SU-DHL-6 (cell line): Measurements from ENCODE around the gene HNRNPUL1.

Source experiments
- H2AFZ ChIP-seq: fragments of 200-600 bp; sonication (generic); 2 replicates; pipeline ENCODE4 v1.6.1; 2014; ENCODE audit warnings: low read depth, mild to moderate bottlenecking, moderate library complexity, mixed read lengths, antibody characterized with exemption, low read length; ENCODE audit not compliant: severe bottlenecking
- H3F3A ChIP-seq: fragments of 200-600 bp; shearing (Covaris generic); 2 replicates; pipeline ENCODE4 v1.6.0; 2016; ENCODE audit warnings: antibody characterized with exemption, mild to moderate bottlenecking; ENCODE audit not compliant: insufficient read depth
- H3K27ac ChIP-seq: fragments of 200-600 bp; sonication (generic); 2 replicates; pipeline ENCODE4 v1.5.1; 2016; ENCODE audit warnings: low read depth, mild to moderate bottlenecking, low read length, moderate library complexity, mixed read lengths
- H3K27me3 ChIP-seq: fragments of 200-600 bp; sonication (generic), shearing (Covaris generic); 2 replicates; pipeline ENCODE4 v1.6.0; 2014; ENCODE audit warnings: mild to moderate bottlenecking, low read length
- H3K36me3 ChIP-seq: fragments of 200-600 bp; sonication (generic); 2 replicates; pipeline ENCODE4 v1.6.1; 2014; ENCODE audit warnings: mild to moderate bottlenecking, low read length, mixed read lengths
- H3K4me2 ChIP-seq: fragments of 300-600, 200-600 bp; shearing (Covaris generic), sonication (generic); 2 replicates; pipeline ENCODE4 v1.6.0; 2014; ENCODE audit warnings: low read length, low read depth, mild to moderate bottlenecking; ENCODE audit not compliant: poor library complexity, severe bottlenecking
- H3K4me3 ChIP-seq: fragments of 200-600 bp; sonication (generic); 2 replicates; pipeline ENCODE4 v1.5.1; 2014; ENCODE audit warnings: antibody characterized with exemption, low read length, mild to moderate bottlenecking, mixed read lengths; ENCODE audit not compliant: insufficient read depth, poor library complexity, severe bottlenecking
- H3K79me2 ChIP-seq: fragments of 200-600 bp; sonication (generic); 2 replicates; pipeline ENCODE4 v1.6.1; 2014; ENCODE audit warnings: mild to moderate bottlenecking, low read length, moderate library complexity; ENCODE audit not compliant: insufficient read depth
- H3K9ac ChIP-seq: fragments of 200-600 bp; sonication (generic); 2 replicates; pipeline ENCODE4 v1.7.0; 2014; ENCODE audit warnings: mild to moderate bottlenecking, low read length
- H3K9me2 ChIP-seq: fragments of 200-600 bp; sonication (generic); replicated peaks from 2 replicates; pipeline ENCODE4 v1.6.1; 2014; ENCODE audit warnings: low read length; ENCODE audit not compliant: insufficient read depth
- H3K9me3 ChIP-seq: fragments of 200-600 bp; sonication (generic); 2 replicates; pipeline ENCODE4 v1.6.1; 2014; ENCODE audit warnings: low read length, mixed read lengths; ENCODE audit not compliant: insufficient read depth
- H4K20me1 ChIP-seq: fragments of 200-600 bp; sonication (generic); 2 replicates; pipeline ENCODE4 v1.6.1; 2014; ENCODE audit warnings: low read depth, mild to moderate bottlenecking, antibody characterized with exemption, low read length, moderate library complexity, mixed read lengths
- EZH2phosphoT487 ChIP-seq: fragments of 200-600 bp; sonication (generic), shearing (Covaris generic); conservative IDR thresholded peaks from 2 replicates; pipeline ENCODE4 v1.6.1; 2018; ENCODE audit warnings: mild to moderate bottlenecking, antibody characterized with exemption, low read length, moderate library complexity, mixed read lengths
- TF ChIP-seq, protein P1 (sequence below): fragments of 200-600 bp; sonication (generic); IDR thresholded peaks from one replicate; pipeline ENCODE4 v1.5.1; 2017; ENCODE audit warnings: antibody characterized with exemption, mild to moderate bottlenecking, low read length, moderate library complexity; ENCODE audit not compliant: insufficient read depth, poor library complexity, severe bottlenecking

The HNRNPUL1 gene

DNA sequence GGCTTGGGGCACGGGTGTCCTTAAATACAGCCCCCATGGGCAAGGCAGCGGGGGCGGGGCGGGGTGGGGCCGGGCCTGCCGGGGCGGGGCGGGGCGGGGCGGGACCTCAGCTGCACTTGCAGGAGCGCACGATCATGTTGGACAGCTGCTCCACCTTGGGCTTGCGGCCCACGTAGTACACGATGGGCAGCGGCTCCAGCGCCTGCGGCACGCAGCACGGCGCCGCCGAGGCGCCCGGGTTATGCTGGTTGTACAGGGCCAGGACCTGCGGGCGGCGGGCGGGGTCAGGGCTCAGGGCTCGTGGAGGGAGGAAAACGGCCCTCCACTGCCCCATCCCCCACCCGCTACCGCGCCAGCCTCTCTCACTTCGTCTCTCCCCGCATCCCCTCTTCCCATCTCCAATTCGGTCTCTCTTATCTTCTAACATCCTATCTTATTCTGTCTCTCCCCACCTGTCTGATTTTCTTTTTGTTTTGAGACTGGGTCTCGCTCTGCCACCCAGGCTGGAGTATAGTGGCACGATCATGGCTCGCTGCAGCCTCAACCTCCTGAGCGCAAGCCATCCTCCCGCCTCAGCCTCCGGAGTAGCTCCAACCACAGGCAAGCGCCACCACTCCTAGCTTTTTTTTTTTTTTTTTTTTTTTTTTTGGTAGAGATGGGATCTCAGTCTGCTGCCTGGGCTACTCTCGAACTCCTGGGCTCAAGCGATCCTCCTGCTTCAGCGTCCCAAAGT, 66.9 kb downstream of the HNRNPUL1 start:
- no peak overlapping the region for H3K9ac ChIP-seq
- no peaks in the 10 kb centered on the region for H3K9me3 ChIP-seq
- H3K4me3 ChIP-seq = no peak overlapping the region
- H2AFZ ChIP-seq = no peak overlapping the region
- no peaks in the 10 kb centered on the region for H3K27me3 ChIP-seq
- no peaks in the 10 kb centered on the region for H3K9me2 ChIP-seq
- no peaks in the 10 kb centered on the region for H4K20me1 ChIP-seq
- no peaks in the 10 kb centered on the region for H3K79me2 ChIP-seq
- no peak overlapping the region for H3K27ac ChIP-seq
- no peak overlapping the region for H3K4me2 ChIP-seq
- peaks cover 4% of the 10 kb centered on the region; the same call in 1 of the 2 replicates for H3K36me3 ChIP-seq
- no peak for TF ChIP-seq EZH2phosphoT487
- TF ChIP-seq, protein P1, sequence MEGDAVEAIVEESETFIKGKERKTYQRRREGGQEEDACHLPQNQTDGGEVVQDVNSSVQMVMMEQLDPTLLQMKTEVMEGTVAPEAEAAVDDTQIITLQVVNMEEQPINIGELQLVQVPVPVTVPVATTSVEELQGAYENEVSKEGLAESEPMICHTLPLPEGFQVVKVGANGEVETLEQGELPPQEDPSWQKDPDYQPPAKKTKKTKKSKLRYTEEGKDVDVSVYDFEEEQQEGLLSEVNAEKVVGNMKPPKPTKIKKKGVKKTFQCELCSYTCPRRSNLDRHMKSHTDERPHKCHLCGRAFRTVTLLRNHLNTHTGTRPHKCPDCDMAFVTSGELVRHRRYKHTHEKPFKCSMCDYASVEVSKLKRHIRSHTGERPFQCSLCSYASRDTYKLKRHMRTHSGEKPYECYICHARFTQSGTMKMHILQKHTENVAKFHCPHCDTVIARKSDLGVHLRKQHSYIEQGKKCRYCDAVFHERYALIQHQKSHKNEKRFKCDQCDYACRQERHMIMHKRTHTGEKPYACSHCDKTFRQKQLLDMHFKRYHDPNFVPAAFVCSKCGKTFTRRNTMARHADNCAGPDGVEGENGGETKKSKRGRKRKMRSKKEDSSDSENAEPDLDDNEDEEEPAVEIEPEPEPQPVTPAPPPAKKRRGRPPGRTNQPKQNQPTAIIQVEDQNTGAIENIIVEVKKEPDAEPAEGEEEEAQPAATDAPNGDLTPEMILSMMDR = no peak
- H3F3A ChIP-seq = peaks cover 22% of the 10 kb centered on the region

DNA sequence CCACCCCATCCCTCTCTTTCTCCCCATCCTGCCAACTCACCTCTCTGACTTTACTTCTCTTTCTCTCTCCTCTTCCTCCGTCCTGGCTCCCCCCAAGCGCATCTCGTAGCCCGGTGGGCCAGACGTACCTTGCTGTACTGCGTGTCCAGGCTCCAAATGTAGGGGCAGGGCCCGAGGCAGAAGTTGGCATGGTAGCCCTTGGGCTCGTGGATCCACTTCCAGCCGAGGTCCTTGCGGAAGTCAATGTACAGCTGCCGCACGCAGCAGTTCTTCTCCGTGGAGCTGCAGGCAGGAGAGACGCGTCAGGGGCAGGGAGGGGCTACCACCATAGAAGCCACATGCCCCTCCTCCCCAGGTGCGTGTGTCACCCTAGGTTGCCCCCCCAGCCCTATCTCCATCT, 67.8 kb downstream of the HNRNPUL1 start:
- TF ChIP-seq, protein P1 = no peak
- no peak for TF ChIP-seq EZH2phosphoT487
- Histone ChIP-seq H3K27ac (no peak overlapping the region), H3K9ac (no peak overlapping the region), H3K4me3 (no peak overlapping the region), H2AFZ (no peak overlapping the region), H3F3A (peaks cover 18% of the 10 kb centered on the region), H3K27me3 (no peaks in the 10 kb centered on the region), H3K4me2 (no peak overlapping the region), H3K9me2 (no peaks in the 10 kb centered on the region), H3K36me3 (peaks cover 4% of the 10 kb centered on the region; the same call in 1 of the 2 replicates), H4K20me1 (no peaks in the 10 kb centered on the region), H3K9me3 (no peaks in the 10 kb centered on the region), H3K79me2 (no peaks in the 10 kb centered on the region; the same call in 1 of the 2 replicates)

DNA sequence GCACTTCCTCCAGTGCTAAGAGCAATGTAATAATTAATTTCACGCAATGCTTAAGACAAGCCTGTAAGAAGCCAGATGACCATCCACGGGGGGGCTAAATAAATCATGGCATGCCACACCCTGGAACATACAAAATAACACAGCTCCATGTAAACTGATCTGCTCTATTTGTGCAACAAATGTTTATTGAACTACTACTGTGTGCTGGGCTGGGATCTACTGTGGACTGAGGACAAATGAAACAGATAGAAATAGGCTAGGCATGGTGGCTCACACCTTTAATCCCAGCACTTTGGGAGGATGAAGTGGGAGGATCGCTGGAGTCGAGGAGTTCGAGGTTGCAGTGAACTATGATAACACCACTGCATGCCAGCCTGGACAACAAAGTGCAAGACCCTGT, 68.3 kb downstream of the HNRNPUL1 start:
- Histone ChIP-seq H4K20me1 (no peaks in the 10 kb centered on the region), H3F3A (peaks cover 15% of the 10 kb centered on the region), H3K4me3 (no peak overlapping the region), H3K9me3 (no peaks in the 10 kb centered on the region), H3K27me3 (no peaks in the 10 kb centered on the region), H3K9ac (no peak overlapping the region), H3K36me3 (peaks cover 4% of the 10 kb centered on the region; the same call in 1 of the 2 replicates), H3K4me2 (no peak overlapping the region), H3K9me2 (no peaks in the 10 kb centered on the region), H3K27ac (no peak overlapping the region), H2AFZ (no peak overlapping the region), H3K79me2 (peaks cover 1% of the 10 kb centered on the region)
- TF ChIP-seq, protein P1 = no peak
- TF ChIP-seq EZH2phosphoT487 = no peak
